PC-3 (cell line): ENCODE data around the gene DCANP1. TPM values are rescaled to one million over a fixed set of nuclear protein-coding genes. Genes with fewer than 3 reads are reported as not detected.
A peak's percentile ranks its signal among the peaks of the same experiment; 100 is the strongest.

Experiments
- ATAC-seq: fragments of 200-7000 bp; cut with Tn5 transposase; 2 replicates; pipeline ENCODE4 v1.9.1; 2020; ENCODE audit warnings: mild to moderate bottlenecking, moderate library complexity
- BruUV-seq: library from RNA; stranded (reverse); fragments of 400-500 nt; replicated peaks from 2 replicates; lab custom pipeline; 2021; lab: Mats Ljungman, UMichigan
- CTCF ChIA-PET: fragments of 300-600 bp; sonication (Branson Sonifier 250); formaldehyde crosslinking; loops from one replicate; lab custom pipeline; 2022; ENCODE audit warnings: antibody characterized with exemption; lab: Charles Lee
- POLR2A ChIA-PET: fragments of 300-600 bp; sonication (Branson Sonifier 250); formaldehyde crosslinking; loops from one replicate; lab custom pipeline; 2022; ENCODE audit warnings: antibody characterized with exemption; ENCODE audit not compliant: unreplicated experiment; lab: Charles Lee
- DNase-seq: peaks from one replicate; pipeline ENCODE4 v3.0.0-alpha.2; 2015
- H2AFZ ChIP-seq: fragments of 300-600 bp; sonication (generic); 2 replicates; pipeline ENCODE4 v1.6.0; 2016; ENCODE audit warnings: antibody characterized with exemption, low read length
- H3F3A ChIP-seq: fragments of 300-600 bp; sonication (generic); one replicate; pipeline ENCODE4 v1.6.0; 2017; ENCODE audit warnings: antibody characterized with exemption, low read length, control low read depth, mild to moderate bottlenecking; ENCODE audit not compliant: unreplicated experiment
- H3K27ac ChIP-seq: fragments of 300-600 bp; sonication (generic); 2 replicates; pipeline ENCODE4 v1.5.1; 2016; ENCODE audit warnings: mild to moderate bottlenecking, low read length
- H3K27me3 ChIP-seq: fragments of 300-600 bp; sonication (generic); 2 replicates; pipeline ENCODE4 v1.6.1; 2016; ENCODE audit warnings: low read length, mixed read lengths
- H3K36me3 ChIP-seq: fragments of 300-600 bp; sonication (generic); 2 replicates; pipeline ENCODE4 v1.6.1; 2016; ENCODE audit warnings: low read depth, mixed run types, low read length, mixed read lengths
- H3K4me1 ChIP-seq: fragments of 300-600 bp; sonication (generic); 2 replicates; pipeline ENCODE4 v1.5.1; 2016; ENCODE audit warnings: low read length; ENCODE audit not compliant: insufficient read depth
- H3K4me2 ChIP-seq: fragments of 300-600 bp; sonication (generic); 2 replicates; pipeline ENCODE4 v1.6.0; 2016; ENCODE audit warnings: low read length
- H3K4me3 ChIP-seq: fragments of 300-600 bp; sonication (generic); 2 replicates; pipeline ENCODE4 v1.5.1; 2016; ENCODE audit warnings: mild to moderate bottlenecking, low read length, mixed read lengths
- H3K79me2 ChIP-seq: fragments of 300-600 bp; sonication (generic); 2 replicates; pipeline ENCODE4 v1.6.1; 2017; ENCODE audit warnings: low read length, mixed read lengths
- H3K9ac ChIP-seq: fragments of 300-600 bp; sonication (generic); 2 replicates; pipeline ENCODE4 v1.6.0; 2016; ENCODE audit warnings: mild to moderate bottlenecking, low read length
- H3K9me2 ChIP-seq: fragments of 300-600 bp; sonication (generic); replicated peaks from 2 replicates; pipeline ENCODE4 v1.6.1; 2016; ENCODE audit warnings: mixed run types, low read length, mixed read lengths
- H3K9me3 ChIP-seq: fragments of 300-600 bp; sonication (generic); 2 replicates; pipeline ENCODE4 v1.6.1; 2016; ENCODE audit warnings: low read length, mixed read lengths
- H4K20me1 ChIP-seq: fragments of 300-600 bp; sonication (generic); 2 replicates; pipeline ENCODE4 v1.6.1; 2016; ENCODE audit warnings: low read length, mixed read lengths
- EZH2 ChIP-seq: fragments of 300-600 bp; sonication (generic); IDR thresholded peaks from one replicate; pipeline ENCODE4 v1.6.1; 2017; ENCODE audit warnings: antibody characterized with exemption, mild to moderate bottlenecking, low read length; ENCODE audit not compliant: unreplicated experiment
- EZH2phosphoT487 ChIP-seq: fragments of 300-600 bp; sonication (generic); IDR thresholded peaks from 2 replicates; pipeline ENCODE4 v1.6.1; 2018; ENCODE audit warnings: mild to moderate bottlenecking, antibody characterized with exemption, low read length, borderline replicate concordance
- intact Hi-C: fragments of 100-400 bp; cut with micrococcal nuclease; formaldehyde crosslinking; loops from 2 replicates; pipeline ENCODE4 v1.9.0; 2023
- total RNA-seq: library from RNA; depleted of rRNA; stranded (reverse); fragments of >200 nt; gene quantifications from 2 replicates; pipeline ENCODE4 v1.2.3, GENCODE V29; 2014
- TF ChIP-seq, protein P1 (sequence below): fragments of 300-600 bp; sonication (generic); conservative IDR thresholded peaks from 2 replicates; pipeline ENCODE4 v1.5.1; 2017; ENCODE audit warnings: antibody characterized with exemption, low read depth, mild to moderate bottlenecking, low read length

The DCANP1 gene
- total RNA-seq, 1 experiment from 2014 or later = not detected

DNA sequence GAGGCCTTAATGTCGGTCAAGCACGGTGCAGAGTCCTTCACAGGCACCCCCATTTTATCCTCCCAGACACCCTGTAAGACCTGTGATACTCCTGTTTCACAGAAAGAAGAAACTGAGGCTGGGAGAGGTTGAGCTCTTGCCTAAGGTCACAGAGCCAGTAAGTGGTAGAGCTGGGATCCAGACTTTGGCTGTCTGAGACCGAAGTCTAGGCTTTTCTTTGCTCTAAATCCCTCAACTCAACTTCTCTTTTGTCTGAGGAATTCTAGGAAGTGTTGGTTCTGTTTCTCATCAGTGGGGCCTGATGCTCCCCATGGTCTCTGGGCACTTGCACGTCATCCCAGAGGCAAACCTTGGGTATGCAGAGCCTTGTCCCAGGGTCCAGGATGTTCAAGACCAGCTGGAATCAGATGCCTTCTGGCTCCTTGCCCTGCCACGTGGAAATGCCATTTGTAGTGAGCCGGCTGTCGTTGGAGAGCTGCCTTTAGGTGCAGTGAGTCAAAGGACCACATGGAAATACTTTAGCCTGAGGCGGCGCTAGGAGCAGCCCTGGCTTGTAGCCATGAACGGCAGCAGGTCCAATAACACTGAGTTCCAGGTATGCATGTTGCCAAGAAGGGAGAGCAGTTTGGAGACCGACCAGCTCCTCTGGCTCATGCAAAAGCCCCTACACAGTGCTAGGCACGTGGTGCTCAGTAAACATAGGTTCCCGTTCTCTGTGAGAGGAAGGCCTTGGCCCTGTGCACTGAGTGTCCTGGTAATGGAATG, 9.2 kb downstream of the DCANP1 start:
- Histone ChIP-seq H3K9me2 (no peaks in the 10 kb centered on the region), H3K36me3 (no peaks in the 10 kb centered on the region), H3K4me3 (no peak overlapping the region), H3K79me2 (no peaks in the 10 kb centered on the region), H3K4me2 (0 out of 2 replicates have a peak overlapping the region, but pooled peaks have one; percentile 18), H3K9ac (no peak overlapping the region), H4K20me1 (no peaks in the 10 kb centered on the region), H3K9me3 (no peaks in the 10 kb centered on the region), H2AFZ (no peak overlapping the region), H3F3A (no peaks in the 10 kb centered on the region), H3K27ac (no peak overlapping the region), H3K4me1 (peaks cover 12% of the 10 kb centered on the region), H3K27me3 (no peaks in the 10 kb centered on the region)
- CTCF ChIA-PET = no interaction called here
- intact Hi-C loops = no loop called here
- TF ChIP-seq EZH2phosphoT487 = no peak
- TF ChIP-seq EZH2 = no peak
- TF ChIP-seq, protein P1, sequence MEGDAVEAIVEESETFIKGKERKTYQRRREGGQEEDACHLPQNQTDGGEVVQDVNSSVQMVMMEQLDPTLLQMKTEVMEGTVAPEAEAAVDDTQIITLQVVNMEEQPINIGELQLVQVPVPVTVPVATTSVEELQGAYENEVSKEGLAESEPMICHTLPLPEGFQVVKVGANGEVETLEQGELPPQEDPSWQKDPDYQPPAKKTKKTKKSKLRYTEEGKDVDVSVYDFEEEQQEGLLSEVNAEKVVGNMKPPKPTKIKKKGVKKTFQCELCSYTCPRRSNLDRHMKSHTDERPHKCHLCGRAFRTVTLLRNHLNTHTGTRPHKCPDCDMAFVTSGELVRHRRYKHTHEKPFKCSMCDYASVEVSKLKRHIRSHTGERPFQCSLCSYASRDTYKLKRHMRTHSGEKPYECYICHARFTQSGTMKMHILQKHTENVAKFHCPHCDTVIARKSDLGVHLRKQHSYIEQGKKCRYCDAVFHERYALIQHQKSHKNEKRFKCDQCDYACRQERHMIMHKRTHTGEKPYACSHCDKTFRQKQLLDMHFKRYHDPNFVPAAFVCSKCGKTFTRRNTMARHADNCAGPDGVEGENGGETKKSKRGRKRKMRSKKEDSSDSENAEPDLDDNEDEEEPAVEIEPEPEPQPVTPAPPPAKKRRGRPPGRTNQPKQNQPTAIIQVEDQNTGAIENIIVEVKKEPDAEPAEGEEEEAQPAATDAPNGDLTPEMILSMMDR = no peak
- BruUV-seq = no TSS peak
- DNase-seq (peak; percentile 79), ATAC-seq (peak; percentile 51)
- POLR2A ChIA-PET = no interaction called here

DNA sequence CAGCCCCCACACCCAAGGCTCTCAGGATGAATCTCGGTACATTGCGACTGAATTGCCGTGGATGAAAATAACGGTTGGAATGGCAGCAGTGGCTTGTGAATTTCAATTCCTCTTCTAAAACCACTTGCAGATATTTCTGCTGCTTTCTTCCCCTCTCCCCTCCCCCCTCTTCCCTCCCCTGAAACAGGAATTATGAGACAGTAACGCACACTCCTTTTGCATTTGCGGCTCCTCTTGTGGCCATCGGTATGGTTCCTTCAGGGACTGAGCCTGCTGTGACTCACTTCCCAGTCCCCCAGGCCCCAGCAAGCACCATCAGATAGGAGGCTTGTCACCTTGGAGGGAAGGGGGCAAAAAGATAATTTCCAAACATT, 9.7 kb downstream of the DCANP1 start:
- DNase-seq = peak; percentile 53
- TF ChIP-seq EZH2 (no peak), EZH2phosphoT487 (no peak)
- TF ChIP-seq, protein P1 = no peak
- Histone ChIP-seq H3K27ac (no peak overlapping the region), H3F3A (no peaks in the 10 kb centered on the region), H3K79me2 (no peaks in the 10 kb centered on the region), H3K9me3 (no peaks in the 10 kb centered on the region), H3K9ac (no peak overlapping the region), H3K9me2 (no peaks in the 10 kb centered on the region), H2AFZ (no peak overlapping the region), H3K27me3 (no peaks in the 10 kb centered on the region), H3K4me2 (0 out of 2 replicates have a peak overlapping the region, but pooled peaks have one; percentile 18), H3K4me3 (no peak overlapping the region), H3K4me1 (peaks cover 12% of the 10 kb centered on the region), H4K20me1 (no peaks in the 10 kb centered on the region), H3K36me3 (no peaks in the 10 kb centered on the region)
- ChIA-PET POLR2A (no interaction called here), CTCF (no interaction called here)
- intact Hi-C loops = no loop called here
- peak; percentile 37; the same call in 1 of the 2 replicates for ATAC-seq
- no TSS peak for BruUV-seq

DNA sequence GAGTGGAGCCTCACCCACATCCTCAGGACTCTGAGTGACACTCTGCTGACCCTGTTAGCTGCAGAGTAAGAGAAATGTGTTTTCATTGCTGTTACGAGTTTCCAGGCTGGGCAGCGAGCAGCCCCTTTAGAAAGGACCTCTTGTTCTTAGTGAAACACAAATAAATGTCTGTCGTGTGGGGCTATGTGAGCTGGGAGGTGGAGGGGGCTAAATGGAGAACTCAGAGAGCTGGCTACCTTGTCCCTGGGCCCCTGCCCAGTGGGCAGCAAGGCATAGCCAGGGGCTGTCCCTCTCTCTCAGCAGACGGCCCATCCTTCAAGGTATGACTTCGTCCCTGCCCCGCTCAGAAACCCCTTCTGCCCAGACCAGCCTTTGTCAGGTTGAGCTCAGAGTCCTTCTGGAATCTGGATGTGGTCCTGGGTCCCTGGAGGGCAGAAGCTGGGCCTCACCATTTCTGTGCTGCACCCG, 10.2 kb downstream of the DCANP1 start:
- Histone ChIP-seq H3K27ac (no peak overlapping the region), H3F3A (no peaks in the 10 kb centered on the region), H2AFZ (no peak overlapping the region), H3K4me3 (no peak overlapping the region), H3K36me3 (no peaks in the 10 kb centered on the region), H3K9ac (no peak overlapping the region), H3K4me1 (peaks cover 12% of the 10 kb centered on the region), H3K4me2 (0 out of 2 replicates have a peak overlapping the region, but pooled peaks have one; percentile 18), H3K9me2 (no peaks in the 10 kb centered on the region), H3K79me2 (no peaks in the 10 kb centered on the region), H4K20me1 (no peaks in the 10 kb centered on the region), H3K27me3 (no peaks in the 10 kb centered on the region), H3K9me3 (no peaks in the 10 kb centered on the region)
- DNase-seq (no peak), ATAC-seq (no peak)
- BruUV-seq = no TSS peak
- TF ChIP-seq EZH2phosphoT487 = no peak
- TF ChIP-seq, protein P1 = no peak
- no peak for TF ChIP-seq EZH2
- intact Hi-C loops = no loop called here
- CTCF ChIA-PET = no interaction called here
- POLR2A ChIA-PET = no interaction called here
